ENCODE results near the gene PNPLA7.

PNPLA7 gene

DNA sequence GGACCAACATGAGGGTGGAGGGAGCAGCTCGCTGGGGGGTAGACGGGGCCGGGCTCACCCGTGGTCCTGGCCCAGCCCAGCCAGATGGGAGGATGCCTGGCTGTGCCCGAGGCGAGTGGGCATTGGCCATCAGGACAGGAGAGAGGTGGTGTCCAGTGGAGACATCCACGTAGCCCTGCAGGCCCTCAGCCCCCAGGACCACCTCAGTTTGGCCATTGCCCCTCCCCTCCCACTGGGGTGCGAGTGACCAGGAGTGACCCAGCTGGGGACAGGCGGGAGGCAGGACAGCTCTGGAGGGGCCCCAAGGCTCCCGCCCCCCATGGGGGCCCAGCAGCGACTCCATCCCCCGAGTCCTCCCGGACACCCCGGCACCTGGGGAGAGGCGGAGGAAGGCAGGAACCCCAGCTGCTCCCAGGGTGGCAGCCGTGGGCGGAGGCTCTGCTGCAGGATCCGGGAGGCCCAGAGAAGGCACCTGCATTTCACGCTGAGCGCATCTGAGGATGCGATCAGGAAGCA, 118.7 kb downstream of the PNPLA7 start:
- no peak for DNase-seq

DNA sequence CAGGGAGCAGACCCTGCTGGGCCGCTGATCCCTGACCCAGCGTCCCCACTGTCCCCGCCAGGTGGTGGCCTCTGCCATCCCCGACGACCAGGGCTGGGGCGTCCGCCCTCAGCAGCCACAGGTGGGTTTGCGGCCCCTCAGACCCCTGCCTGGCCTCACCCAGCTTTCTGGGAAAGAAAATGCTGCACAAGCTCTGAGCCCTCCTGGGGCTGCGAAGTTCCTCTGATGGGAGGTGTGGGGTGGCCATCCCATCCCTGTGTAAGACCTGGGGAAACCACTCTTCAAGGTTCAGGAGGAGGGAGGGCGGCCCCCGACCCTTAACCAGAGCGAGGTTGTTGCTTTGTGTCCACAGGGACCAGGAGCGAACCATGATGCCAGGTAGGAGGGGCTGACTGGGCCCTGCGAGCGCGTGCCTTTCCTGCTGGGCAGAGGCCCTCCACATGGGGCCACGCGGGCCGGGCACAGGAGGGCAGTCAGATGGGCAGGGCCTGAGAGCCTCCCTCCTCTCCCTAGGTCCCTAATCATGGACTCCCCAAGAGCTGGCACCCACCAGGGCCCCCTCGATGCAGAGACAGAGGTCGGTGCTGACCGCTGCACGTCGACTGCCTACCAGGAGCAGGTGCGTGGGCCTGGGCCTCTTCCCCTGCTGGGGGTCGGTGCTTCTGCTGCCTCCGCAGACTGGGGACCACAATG, 119.3 kb downstream of the PNPLA7 start:
- DNase-seq, result no peak

DNA sequence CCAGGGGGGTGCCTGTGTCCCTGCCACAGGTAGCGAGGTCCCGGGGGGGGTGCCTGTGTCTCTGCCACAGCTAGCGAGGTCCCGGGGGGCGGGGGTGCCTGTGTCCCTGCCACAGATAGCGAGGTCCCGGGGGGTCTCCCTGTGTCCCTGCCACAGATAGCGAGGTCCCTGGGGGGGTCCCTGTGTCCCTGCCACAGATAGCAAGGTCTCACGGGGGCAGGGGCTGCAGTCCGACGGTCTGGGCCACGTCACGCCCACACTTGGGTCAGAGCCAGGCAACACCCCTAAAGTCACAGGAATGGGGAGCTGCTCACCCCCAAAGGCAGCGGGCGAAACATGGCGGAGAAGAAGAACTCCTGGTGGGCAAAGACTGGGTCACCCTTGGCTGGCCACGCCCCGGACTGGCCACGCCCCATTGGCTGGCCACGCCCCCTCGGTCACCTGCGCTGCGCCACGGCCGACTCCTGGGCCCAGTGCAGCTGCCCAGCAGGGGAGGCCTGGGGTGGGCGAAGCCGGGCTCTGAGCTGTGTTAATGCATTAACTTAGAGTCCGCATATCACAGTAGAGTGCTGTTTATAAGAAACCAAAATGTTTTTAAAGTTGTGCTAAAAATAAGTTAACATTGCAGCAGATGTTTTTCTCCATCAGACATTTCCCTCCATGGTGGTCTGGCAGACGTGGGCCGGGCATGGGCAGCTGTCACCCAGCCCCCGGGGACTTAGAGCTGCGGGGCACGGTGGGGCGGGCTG, 120.1 kb downstream of the PNPLA7 start:
- DNase-seq, result no peak

DNA sequence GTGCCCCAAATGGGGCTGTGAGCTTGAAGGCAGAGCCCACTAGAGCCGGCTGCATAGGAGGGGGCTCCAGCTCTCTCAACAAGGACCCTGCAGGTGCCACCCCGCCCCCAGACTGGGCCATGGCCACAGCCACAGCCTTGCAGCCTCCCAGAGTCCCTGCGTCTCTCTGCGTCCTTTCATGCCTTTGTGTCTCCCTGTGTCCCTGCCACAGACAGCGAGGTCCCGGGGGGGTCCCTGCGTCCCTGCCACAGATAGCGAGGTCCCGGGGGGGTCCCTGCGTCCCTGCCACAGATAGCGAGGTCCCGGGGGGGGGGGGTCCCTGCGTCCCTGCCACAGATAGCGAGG, 120.7 kb downstream of the PNPLA7 start:
- no peak for DNase-seq

DNA sequence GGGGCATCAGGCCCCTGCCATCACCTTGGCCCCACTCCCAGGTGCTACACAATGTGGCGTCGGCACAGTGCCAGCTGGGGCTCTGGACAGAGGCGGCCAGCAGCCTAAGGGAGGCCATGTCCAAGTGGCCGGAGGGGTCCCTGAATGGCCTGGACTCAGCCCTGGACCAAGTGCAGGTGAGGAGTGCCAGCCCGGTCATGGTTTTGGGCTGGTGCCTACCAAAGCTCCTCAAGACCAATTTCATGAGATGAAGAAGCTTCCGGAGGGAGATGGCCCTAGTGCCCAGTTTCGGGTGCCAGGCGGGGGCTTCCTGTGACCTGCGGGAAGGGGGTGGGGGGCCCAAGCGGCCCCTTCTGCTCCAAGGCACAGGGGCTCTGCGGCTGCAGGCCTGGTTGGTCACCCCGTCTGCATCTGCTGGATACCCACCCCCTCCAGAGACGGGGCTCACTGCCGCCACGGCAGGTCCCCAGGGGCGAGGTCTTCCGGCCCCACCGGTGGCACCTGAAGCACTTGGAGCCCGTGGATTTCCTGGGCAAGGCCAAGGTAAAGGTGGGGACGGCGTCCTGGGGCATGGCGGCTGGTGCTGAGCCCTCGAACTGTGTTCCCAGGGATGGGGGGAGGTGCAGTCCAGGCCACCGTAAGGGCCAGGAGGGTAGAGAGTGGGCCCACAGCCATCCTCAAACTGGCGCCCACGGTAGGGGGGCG, 121.2 kb downstream of the PNPLA7 start:
- DNase-seq, result no peak

DNA sequence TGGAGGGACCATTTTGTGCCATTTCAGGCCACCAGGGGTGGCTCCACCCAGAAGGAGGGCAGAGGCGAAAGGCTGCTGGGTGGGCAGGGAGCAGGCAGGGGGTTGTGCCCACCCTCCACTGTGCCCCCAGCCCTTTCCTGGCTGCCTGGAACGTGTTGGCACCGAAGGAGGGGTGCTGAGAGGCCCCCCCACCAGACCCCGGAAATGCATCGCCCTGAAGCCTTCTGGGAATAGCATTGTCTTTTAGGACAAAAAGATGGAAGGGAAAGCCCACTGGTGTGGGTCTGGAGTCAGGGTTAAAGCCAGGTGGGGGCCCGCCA, 121.9 kb downstream of the PNPLA7 start:
- DNase-seq, result no peak

DNA sequence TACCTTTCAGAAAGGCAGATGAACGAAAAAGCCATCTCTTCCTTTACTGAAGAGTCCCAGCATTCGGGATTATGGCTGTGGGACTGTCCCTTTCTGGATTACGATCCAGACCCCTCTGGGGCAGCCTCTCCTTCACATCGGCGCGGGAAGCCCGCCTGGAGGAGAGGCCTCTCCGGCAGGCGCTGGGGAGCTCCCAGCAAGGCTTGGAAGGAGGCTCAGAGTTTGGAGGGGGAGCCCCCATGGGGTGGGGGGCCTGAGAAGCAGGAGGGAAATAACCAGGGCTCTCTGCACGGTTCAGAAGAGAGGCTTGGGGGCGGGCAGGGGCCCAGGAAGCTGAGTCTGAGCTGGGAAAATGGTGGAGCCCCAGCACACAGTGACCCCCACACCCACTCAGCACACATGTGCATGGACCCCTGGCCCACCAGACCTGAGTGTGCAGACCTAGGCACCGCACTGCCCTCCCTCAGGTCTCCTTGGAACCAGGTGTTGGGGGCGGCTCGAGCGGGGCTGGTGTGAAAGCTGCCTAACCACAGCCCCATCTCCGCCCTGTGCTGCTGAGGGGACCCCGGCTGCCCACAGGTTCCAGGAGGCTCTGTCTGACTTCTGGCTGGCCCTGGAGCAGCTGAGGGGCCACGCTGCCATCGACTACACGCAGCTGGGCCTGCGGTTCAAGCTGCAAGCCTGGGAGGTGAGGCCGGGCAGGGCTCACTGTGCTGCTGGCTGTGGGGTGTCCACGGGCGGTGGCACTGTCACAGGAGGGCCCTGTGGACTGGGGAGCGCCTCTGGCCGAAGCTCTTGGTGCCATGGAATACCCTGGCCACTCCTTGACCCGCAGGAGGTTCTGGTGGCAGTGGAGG, 122.5 kb downstream of the PNPLA7 start:
- DNase-seq, result no peak

DNA sequence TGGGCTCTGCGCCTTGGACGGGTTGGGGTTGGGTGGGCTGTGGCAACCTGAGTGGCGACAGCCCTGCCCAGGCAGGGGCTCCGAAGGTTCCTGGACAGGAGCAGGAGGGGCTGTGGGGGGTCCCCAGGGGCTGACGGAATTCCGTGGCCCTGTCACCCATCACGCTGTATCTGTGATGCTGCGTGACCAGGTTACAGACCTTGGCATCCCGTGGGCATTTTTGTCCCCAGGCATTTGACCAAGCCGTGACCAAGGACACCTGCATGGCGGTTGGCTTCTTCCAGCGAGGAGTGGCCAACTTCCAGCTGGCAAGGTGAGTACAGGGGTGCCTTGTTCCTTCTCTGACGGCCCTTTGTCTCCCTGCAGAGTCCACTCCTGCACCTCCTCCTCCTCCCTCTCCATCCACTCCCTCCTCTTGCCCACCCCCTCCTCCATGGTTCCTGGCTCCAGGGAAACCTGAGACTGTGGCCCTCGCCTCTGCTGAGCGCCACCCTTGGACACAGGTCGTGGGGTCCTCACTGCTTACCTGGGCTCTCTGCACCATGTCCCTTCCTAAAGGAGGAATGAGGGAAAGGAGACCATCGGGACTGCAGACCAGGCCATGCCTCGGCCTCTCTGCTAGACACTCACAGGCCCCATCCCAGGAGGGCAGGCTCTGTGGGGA, 124.1 kb downstream of the PNPLA7 start:
- no peak for DNase-seq

DNA sequence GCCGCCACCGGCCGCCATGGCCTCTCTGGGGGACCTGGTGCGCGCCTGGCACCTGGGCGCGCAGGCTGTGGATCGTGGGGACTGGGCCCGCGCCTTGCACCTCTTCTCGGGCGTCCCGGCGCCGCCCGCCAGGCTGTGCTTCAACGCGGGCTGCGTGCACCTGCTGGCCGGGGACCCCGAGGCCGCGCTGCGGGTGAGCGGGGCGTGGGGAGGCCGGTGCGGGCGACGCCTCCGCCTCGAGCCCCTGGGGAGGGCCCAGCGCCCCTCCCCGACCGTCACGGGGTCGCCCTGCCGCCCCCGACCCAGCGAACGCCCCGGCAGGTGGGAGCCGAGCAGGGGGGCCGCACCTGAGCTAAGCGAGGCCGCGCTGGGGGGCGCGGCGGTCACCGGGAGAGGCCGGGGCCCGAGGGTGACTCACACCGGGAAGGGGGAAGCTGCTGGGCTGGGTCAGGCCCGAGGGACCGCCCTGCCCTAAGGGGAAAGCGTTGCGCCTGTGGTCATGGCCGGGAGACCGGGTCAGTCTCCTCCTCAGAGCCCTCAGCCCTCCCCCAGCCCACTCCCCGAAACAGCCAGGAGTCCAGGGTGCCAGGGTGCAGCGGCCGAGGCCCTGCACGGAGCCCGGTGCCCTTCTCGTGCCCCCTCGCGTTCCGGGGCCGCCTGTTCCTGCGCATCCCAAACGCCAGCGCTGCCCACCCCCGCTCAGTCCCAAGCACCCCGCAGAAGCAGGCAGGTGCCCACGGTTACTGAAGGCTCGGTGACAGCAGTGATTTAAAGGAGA, 126.5 kb downstream of the PNPLA7 start:
- DNase-seq, result no peak

DNA sequence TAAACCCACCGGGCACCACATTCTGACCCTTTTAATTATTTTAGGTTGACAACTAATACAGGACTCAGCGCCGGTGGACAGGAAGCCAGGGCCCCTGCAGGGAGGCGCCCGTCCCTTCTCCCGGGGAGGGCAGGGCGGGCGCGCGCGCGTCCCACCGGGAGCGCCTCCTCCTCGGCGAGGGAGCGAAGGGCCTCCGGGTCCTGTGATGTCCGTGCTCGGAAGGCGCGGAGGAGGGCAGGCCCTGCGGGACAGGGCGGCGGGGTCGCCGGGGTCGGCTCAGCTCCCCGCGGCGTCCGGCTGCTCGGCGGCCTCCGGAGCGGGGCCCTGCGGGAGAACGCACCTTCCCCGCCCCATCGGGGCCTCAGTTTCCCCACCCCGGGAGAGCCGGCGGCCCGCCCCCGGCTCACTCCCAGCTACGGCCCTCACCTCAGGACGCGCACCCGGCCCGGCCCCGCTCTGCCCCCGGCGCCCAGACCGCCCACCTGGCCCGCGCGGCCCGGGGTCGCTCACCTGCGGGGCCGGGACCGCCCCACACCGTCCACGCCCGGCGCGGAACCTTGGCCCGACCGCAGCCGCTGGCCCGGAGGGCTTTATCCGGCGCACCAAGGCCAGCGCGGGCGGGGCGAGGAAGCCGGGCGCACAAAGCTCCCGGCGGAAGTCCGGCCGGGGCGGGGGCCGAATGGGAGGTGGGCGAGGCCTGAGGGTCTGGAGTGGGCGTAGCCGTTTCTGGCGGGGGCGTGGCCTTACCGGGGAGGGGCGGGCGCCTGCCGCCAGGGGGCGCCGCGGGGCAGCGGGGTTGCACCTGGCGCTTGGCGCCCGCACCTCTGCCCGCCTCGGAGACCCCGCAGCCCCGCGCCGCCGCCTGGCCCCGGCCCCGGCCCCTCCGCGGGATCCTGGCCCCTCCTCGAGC, 127.3 kb downstream of the PNPLA7 start, which contains the start of the genes EXD3 and NOXA1:
EXD3 (minus strand) TSS at position 559 of the 910 bp plus-strand sequence. CDS start 27,805 bp downstream, outside the sequence.
NOXA1 (plus strand) TSS at position 790 of the 910 bp plus-strand sequence. CDS start 137 bp downstream, outside the sequence.
- peak; percentile 76 for DNase-seq

DNA sequence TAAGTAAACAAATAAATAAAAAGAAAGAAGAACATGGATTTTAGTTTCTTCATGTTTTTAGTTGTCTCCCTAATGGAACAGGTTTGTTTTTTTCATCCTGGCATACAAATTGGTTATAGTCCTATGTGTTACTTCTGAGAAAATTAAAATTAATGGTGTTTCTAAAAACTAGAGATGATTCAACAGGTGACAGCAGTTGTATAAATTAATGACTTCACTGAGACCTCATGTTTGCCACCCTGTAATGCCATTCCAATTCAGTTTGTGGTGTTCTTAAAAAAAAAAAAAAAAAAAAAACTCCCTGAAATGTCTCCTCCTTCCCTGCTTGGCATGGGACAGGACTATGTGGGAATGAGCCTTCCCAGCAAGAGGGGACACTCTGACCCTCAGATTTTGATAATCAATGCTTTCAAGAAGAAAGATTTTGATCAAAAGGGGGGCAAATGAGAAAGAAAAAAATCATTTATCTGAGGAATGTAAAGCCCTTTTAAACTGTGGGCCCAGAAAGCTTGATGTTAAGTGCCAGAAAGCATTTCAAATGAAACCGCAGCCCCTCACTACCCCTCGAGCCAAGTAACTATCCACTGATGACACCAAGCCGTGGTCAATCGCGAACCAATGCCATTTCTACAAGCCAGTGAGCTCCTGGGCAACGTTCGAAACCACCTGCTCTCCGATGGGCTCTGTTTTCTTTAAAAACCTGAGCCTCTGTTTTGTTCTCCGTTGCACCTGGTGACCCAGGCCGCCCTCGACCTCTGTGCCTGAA, 128.2 kb downstream of the PNPLA7 start:
- DNase-seq, result no peak

DNA sequence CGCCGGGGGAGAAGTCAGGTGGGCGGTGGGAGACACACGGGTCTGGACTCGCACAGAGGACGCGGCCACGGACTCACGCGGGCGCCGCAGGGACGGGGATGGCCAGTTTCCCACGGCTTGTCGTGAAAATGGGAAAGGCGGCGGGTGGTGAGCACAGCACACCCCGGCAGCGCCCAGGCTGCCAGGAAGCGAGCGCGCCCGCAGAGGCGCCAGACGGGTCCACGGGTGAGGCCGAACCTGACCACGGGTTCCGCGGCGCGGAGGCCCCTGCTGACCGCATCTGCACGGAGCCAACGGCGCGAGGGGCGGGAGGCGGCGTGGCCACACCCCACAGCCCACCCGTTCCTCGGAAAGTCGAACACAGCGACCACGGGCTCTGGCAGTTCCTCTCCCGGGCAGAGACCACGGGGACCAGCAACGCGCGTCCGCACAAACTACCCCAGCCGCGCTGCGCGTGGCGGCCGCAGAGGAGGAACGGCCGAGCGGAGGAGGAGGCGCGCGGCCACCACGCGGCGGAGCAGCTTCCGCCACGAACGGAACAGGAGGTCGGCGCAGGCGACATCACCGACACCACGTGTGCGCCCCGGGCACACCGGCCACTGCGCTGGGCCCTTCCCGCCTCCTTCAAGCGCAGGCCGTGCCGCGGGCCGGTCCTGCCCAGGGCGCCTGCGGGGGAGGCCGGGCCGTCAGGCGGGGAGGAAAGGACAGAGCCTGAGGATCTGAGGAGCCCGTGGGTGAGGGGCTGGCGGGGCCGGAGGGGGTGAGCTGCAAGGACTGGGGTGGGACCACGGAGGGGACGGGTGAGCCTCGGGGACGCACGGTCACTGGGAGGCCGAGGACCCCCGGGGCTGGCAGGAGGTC, 132.8 kb downstream of the PNPLA7 start:
- DNase-seq, result no peak

DNA sequence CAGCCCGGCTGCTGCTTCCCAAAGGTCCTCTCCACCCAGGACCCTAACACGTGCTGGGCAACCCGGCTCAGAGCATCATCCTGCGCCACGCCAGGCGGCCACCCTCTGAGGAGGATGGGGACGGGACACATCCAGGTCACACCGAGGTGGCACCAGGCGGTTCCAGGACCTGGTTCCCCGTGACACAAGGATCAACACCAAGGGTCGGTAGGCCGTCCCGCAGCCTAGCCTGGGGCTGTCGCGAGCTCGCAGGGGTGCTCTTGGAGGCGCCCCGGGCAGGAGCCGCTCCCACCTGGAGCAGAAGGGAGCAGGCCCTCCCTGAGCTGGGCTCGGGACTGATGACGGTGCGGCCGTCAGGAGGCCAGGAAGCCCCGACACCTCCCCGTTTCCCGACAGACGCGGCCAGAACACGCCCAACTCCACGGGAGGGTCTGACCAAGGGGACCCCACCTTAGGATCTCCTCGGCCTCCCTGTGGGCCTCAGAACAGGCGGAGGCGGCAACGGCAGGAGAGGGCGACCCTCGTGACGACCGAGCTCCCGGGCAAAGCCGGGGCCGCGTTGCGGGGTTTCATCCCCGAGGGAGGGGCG, 133.5 kb downstream of the PNPLA7 start:
- DNase-seq, result no peak

DNA sequence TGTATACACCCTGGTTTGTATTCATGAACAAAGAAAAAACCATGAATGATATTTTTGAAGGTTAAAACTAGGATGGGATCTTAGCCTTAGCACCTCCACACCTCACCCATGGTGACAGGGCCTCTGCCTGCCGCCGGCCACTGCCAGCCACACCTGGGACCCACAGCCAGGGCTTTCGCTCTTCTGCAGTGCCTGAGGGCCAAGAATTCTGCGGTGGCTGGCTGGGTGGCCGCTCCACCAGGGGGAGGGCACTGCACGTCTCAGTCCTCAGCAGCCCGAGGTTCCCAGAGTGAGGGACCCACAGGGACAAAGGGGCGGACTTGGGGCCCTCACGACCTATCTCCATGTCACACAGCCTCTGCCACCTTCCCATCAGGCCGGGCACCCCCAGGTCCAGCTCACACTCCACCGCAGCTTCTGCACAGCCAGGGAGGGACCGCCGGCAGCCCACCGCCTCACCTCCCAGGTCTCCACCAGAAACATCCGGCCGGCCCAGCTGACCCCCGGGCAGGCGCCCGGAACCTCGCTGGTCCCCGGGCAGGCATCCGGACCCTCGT, 134.1 kb downstream of the PNPLA7 start:
- no peak for DNase-seq

DNA sequence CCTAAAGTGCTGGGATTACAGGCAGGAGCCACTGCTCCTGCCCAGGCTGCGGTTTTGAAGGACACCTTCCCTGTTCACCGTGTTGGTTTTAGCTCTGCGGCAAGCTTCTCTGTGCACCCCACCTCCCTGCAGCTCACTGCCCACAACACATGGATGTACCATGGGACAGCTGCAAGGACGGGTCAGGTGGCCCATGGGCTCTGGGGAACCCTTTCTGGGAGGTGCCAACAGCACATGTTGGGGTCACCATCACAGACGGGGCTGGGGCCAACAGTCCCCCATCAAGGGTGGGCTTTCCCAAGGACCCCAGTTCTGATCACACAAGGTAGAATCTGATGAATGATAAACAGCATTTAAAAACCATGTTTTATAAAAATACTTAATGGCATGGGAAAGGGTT, 134.8 kb downstream of the PNPLA7 start:
- no peak for DNase-seq

DNA sequence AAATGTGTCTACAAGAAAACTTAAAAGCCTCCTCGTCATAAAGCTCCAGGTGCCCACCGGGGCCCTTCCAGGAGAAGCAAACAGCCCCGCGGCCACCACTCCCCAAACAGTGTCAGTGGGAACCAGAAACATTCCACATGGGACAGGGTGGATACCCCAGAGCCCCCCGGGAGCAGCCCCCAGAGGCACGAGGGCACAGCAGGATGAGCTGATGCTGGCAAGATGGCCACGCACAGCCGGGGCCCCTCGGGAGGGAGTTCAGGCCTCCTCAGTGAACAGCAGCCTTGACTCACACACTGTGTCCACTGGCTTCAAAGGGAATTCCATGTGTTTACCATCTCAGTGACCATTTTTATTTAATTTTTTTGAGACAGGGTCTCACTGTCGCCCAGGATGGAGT, 137.8 kb downstream of the PNPLA7 start:
- DNase-seq, result no peak

DNA sequence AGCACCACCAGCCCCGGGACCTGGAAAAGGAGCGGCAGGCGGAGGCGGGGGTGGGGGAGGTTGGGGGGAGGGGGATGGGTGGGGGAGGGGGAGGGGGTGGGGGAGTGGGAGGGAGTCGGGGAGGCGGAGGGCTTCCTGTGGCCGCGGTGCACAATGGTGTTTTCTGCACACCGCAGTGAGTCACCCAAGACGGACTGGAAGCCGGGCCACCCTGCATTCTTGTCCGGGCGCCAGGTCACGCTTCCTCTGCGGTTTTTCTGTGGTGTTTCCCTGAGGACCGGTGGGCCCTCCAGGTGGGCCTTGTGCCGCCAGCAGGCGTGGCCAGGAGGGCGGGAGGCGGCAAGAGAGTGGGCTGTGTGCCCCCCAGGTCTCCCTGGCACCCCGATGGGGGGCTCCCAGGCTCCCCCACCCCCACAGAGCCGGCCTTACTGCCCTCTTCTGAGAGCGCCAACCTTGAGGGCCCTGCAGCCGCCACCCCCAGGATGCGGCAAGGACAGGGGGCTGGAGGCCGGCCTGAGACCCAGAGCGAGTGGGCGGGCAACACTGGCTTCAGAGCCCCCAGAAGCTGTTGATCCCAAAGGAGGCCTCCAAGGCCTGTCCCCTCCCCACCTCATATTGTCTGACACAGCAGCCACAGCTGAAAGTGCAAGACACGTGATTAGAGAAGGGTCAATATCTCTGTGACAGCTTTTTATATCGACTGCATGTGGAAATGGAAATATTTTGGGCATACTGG, 138.4 kb downstream of the PNPLA7 start:
- peak; percentile 63 for DNase-seq
